GM12878 (cell line): Measurements from ENCODE around the gene PALLD. TPM values are rescaled to one million over a fixed set of nuclear protein-coding genes. Genes with fewer than 3 reads are reported as not detected.

Experiments used
- ATAC-seq: fragments of 200-7000 bp; cut with Tn5 transposase; 3 replicates; pipeline ENCODE4 v1.9.1; 2020; ENCODE audit warnings: mild to moderate bottlenecking, moderate library complexity
- BruUV-seq: library from RNA; stranded (reverse); fragments of 400-500 nt; replicated peaks from 2 replicates; lab custom pipeline; 2021; lab: Mats Ljungman, UMichigan
- CTCF ChIA-PET: fragments of 300-600 bp; sonication (Branson Sonifier 250); formaldehyde crosslinking; extraction: SDS; loops from one replicate; lab custom pipeline; 2021; ENCODE audit warnings: inconsistent platforms; lab: Yijun Ruan, JAX
- POLR2A ChIA-PET: fragments of 350-600 bp; formaldehyde crosslinking; extraction: SDS; loops from one replicate; lab custom pipeline; 2021; ENCODE audit warnings: inconsistent platforms; lab: Charles Lee
- RAD21 ChIA-PET: fragments of 300-600 bp; sonication (Branson Sonifier 250); formaldehyde crosslinking; loops from one replicate; lab custom pipeline; 2023; ENCODE audit warnings: antibody characterized with exemption; ENCODE audit not compliant: unreplicated experiment; lab: Charles Lee
- SMC1A ChIA-PET: fragments of 300-600 bp; sonication (Branson Sonifier 250); formaldehyde crosslinking; loops from one replicate; lab custom pipeline; 2023; ENCODE audit not compliant: unreplicated experiment, uncharacterized antibody; lab: Charles Lee
- DNase-seq: peaks from one replicate; pipeline ENCODE4 v3.0.0-alpha.2; 2011; ENCODE audit warnings: low read depth, low spot score
- FAIRE-seq: peaks from 3 replicates; lab custom pipeline; 2011; peaks lifted over from hg19 to GRCh38; lab: Jason Lieb, UNC
- H2AFZ ChIP-seq: 2 replicates; pipeline ENCODE4 v1.6.0; 2011; ENCODE audit warnings: low read depth, low read length, control low read depth; ENCODE audit not compliant: control insufficient read depth
- H3K27ac ChIP-seq: 2 replicates; pipeline ENCODE4 v1.5.1; 2011; ENCODE audit warnings: control low read depth; ENCODE audit not compliant: control insufficient read depth, insufficient read depth
- H3K27me3 ChIP-seq, 2 experiments: replicated peaks in 1 of 2; 2 replicates each; pipeline versions ENCODE4 v1.6.0 to v1.6.1; 2011; ENCODE audit warnings: low read length in 1 of 2; ENCODE audit not compliant: control insufficient read depth in 2 of 2, insufficient read depth in 2 of 2
- H3K36me3 ChIP-seq, 2 experiments: 2 replicates each; pipeline ENCODE4 v1.5.1; 2011; ENCODE audit warnings: low read length in 1 of 2; ENCODE audit not compliant: control insufficient read depth in 2 of 2, insufficient read depth in 2 of 2
- H3K4me1 ChIP-seq: 2 replicates; pipeline ENCODE4 v1.6.1; 2011; ENCODE audit warnings: mild to moderate bottlenecking, low read length, moderate library complexity, mixed read lengths; ENCODE audit not compliant: control insufficient read depth, insufficient read depth
- H3K4me2 ChIP-seq: 2 replicates; pipeline ENCODE4 v1.6.0; 2011; ENCODE audit warnings: control low read depth; ENCODE audit not compliant: control insufficient read depth, insufficient read depth
- H3K4me3 ChIP-seq: fragments of 200-600 bp; sonication (generic); 2 replicates; pipeline ENCODE4 v1.5.1; 2016
- H3K79me2 ChIP-seq: 2 replicates; pipeline ENCODE4 v1.6.0; 2011; ENCODE audit warnings: low read length; ENCODE audit not compliant: control insufficient read depth, insufficient read depth
- H3K9ac ChIP-seq: 2 replicates; pipeline ENCODE4 v1.8.0; 2011; ENCODE audit warnings: low read length, control low read depth, mixed read lengths; ENCODE audit not compliant: control insufficient read depth, insufficient read depth
- H3K9me3 ChIP-seq: replicated peaks from 3 replicates; pipeline ENCODE4 v1.5.1; 2011; ENCODE audit warnings: mild to moderate bottlenecking, low read length; ENCODE audit not compliant: control insufficient read depth, insufficient read depth
- H4K20me1 ChIP-seq: 2 replicates; pipeline ENCODE4 v1.6.0; 2011; ENCODE audit not compliant: control insufficient read depth, insufficient read depth
- BACH1 ChIP-seq: fragments of 450-650 bp; IDR thresholded peaks from 2 replicates; pipeline ENCODE4 v1.6.1; 2017; ENCODE audit warnings: mild to moderate bottlenecking, borderline replicate concordance
- CEBPB ChIP-seq, 2 experiments: fragments of 150-350 bp in 1 of 2; IDR thresholded peaks; 2 replicates each; pipeline ENCODE4 v1.6.1; 2012 to 2014; ENCODE audit warnings: low read depth in 2 of 2, low read length in 2 of 2, borderline replicate concordance in 1 of 2, inconsistent platforms in 1 of 2
- EP300 ChIP-seq, 2 experiments: fragments of 150-350 bp in 1 of 2; IDR thresholded peaks; 2 replicates each; pipeline ENCODE4 v1.6.1; 2011 to 2012; ENCODE audit warnings: low read depth in 2 of 2, low read length in 2 of 2, borderline replicate concordance in 1 of 2, improper control_type of control experiment in 1 of 2, inconsistent platforms in 1 of 2; ENCODE audit not compliant: control insufficient read depth in 1 of 2
- FOS ChIP-seq: IDR thresholded peaks from 3 replicates; pipeline ENCODE4 v1.6.1; 2011; ENCODE audit warnings: borderline replicate concordance; ENCODE audit not compliant: insufficient read length; ENCODE audit errors: extremely low read depth
- GABPA ChIP-seq: IDR thresholded peaks from 2 replicates; pipeline ENCODE4 v1.6.1; 2014; ENCODE audit warnings: antibody characterized with exemption, low read depth, mild to moderate bottlenecking, inconsistent platforms
- MEF2B ChIP-seq: fragments of 450-650 bp; IDR thresholded peaks from 2 replicates; pipeline ENCODE4 v1.6.1; 2018; ENCODE audit warnings: mild to moderate bottlenecking, moderate library complexity; ENCODE audit not compliant: partially characterized antibody, poor library complexity, severe bottlenecking
- NR2C1 ChIP-seq: fragments of 450-650 bp; IDR thresholded peaks from 2 replicates; pipeline ENCODE4 v1.6.1; 2017; ENCODE audit warnings: antibody characterized with exemption, mild to moderate bottlenecking, moderate library complexity
- RBBP5 ChIP-seq: fragments of 200-600 bp; sonication (generic); conservative IDR thresholded peaks from 2 replicates; pipeline ENCODE4 v1.6.1; 2016
- RFX5 ChIP-seq: IDR thresholded peaks from 2 replicates; pipeline ENCODE4 v1.6.1; 2011; ENCODE audit warnings: low read depth, low read length, improper control_type of control experiment
- SMC3 ChIP-seq: IDR thresholded peaks from 2 replicates; pipeline ENCODE4 v1.6.1; 2011; ENCODE audit warnings: low read length, improper control_type of control experiment, borderline replicate concordance
- SPI1 ChIP-seq: IDR thresholded peaks from 2 replicates; pipeline ENCODE4 v1.6.1; 2011; ENCODE audit warnings: low read depth, mild to moderate bottlenecking, low read length, moderate library complexity, borderline replicate concordance; ENCODE audit not compliant: insufficient read depth
- ZBED1 ChIP-seq: IDR thresholded peaks from 2 replicates; pipeline ENCODE4 v1.6.1; 2016; ENCODE audit warnings: borderline replicate concordance
- ZNF24 ChIP-seq: fragments of 450-650 bp; IDR thresholded peaks from 2 replicates; pipeline ENCODE4 v1.6.1; 2017; ENCODE audit warnings: antibody characterized with exemption, mild to moderate bottlenecking
- ZNF622 ChIP-seq: fragments of 450-650 bp; IDR thresholded peaks from 2 replicates; pipeline ENCODE4 v1.6.1; 2017; ENCODE audit warnings: mild to moderate bottlenecking, inconsistent platforms
- WGBS: methylation state at CpG from one replicate; pipeline ENCODE4 v1.1.6; 2016; ENCODE audit warnings: low lambda C conversion rate; ENCODE audit not compliant: insufficient replicate concordance, insufficient coverage; ENCODE audit errors: missing lambda C conversion rate; 5-methylcytosine and 5-hydroxymethylcytosine counted together
- in situ Hi-C: fragments of 300-500 bp; cut with MboI; formaldehyde crosslinking; loops from 9 replicates; pipeline ENCODE4 v1.14.3; 2018; ENCODE audit warnings: mixed read lengths
- intact Hi-C: fragments of 100-400 bp; cut with micrococcal nuclease; formaldehyde crosslinking; loops from one replicate; pipeline ENCODE4 v1.14.2; 2022; ENCODE audit not compliant: unreplicated experiment
- polyA plus RNA-seq, 11 experiments: library from polyadenylated mRNA; depleted of rRNA in 4 of 11; unstranded in 6 of 11; stranded (reverse) in 5 of 11; fragments of >200 nt; fragmentation: Nextera tagmentation in 4 of 11; fragmentation: Illumina TruSeq in 1 of 11; extraction: Ambion mirVana in 4 of 11; extraction: Trizol in 1 of 11; gene quantifications; 1 replicate in 1 of 11; 2 replicates in 10 of 11; pipeline versions ENCODE4 v1.2.1 to v1.2.3, GENCODE V29; 2011 to 2016; ENCODE audit warnings: inconsistent platforms in 2 of 11, missing spikeins in 2 of 11, low read depth in 1 of 11
- total RNA-seq, 4 experiments: library from RNA; depleted of rRNA in 3 of 4; stranded (reverse); fragments of >200 nt in 3 of 4; fragmentation: Illumina TruSeq in 1 of 4; extraction: Trizol in 1 of 4; gene quantifications; 2 replicates each; pipeline versions ENCODE4 v1.2.1 to v1.2.3, GENCODE V29; 2013 to 2021
- TF ChIP-seq, protein P1 (sequence below): fragments of 450-650 bp; IDR thresholded peaks from 2 replicates; pipeline ENCODE4 v1.6.1; 2017; ENCODE audit warnings: mild to moderate bottlenecking, moderate library complexity
- TF ChIP-seq, protein P2 (sequence below): IDR thresholded peaks from 2 replicates; pipeline ENCODE4 v1.6.1; 2011; ENCODE audit warnings: mild to moderate bottlenecking, low read depth, low read length, moderate library complexity; ENCODE audit not compliant: insufficient replicate concordance
- TF ChIP-seq, protein P3 (sequence below): fragments of 450-650 bp; IDR thresholded peaks from 2 replicates; pipeline ENCODE4 v1.6.1; 2017; ENCODE audit warnings: mild to moderate bottlenecking, low read depth, inconsistent platforms; ENCODE audit not compliant: poor library complexity, severe bottlenecking

Gene PALLD
- total and polyA plus RNA-seq, 10 of the 15 experiments (the other 5 are each of a cell fraction or from before 2014, with no cell fraction given) = 1.0 to 7.7 (median 1.7) TPM

DNA sequence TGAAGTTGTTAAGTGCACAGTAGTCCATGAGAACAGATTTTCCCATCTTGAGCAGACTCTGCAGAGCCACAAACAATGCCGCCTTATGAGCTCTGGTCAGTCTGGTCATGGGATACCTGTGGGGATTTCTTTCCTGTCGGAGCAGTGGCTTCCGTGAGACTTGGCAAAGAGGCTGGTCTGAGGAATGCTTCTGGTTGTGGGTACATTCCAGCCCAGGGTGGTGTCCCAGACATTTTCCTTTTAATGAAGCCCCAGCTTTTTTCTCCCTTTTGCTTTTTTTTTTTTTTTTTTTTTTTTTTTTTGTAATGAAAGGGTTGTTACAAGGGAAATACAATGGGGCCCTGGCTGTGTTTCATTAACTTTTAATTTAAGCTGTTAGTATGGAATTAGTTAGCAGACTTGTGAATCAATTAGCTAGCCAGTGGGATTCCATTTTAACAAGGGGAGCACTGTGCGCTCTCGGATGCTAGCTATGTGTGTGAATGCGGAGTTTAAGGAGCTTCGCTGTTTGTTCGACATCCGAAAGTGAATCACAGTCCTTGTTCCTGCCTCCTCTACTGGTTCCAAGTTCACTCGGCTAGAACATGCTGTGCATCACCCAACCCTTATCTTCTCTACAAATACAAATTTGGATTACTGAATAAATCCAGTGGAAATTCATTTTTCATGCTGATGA, 288.1 kb downstream of the PALLD start:
- Histone ChIP-seq H3K27ac (no peak overlapping the region), H3K79me2 (no peaks in the 10 kb centered on the region), H3K27me3 (no peaks in the 10 kb centered on the region), H2AFZ (no peak overlapping the region), H4K20me1 (no peaks in the 10 kb centered on the region), H3K4me1 (no peaks in the 10 kb centered on the region), H3K36me3 (no peaks in the 10 kb centered on the region), H3K9me3 (no peaks in the 10 kb centered on the region), H3K4me2 (no peak overlapping the region), H3K9ac (no peak overlapping the region), H3K4me3 (no peak overlapping the region)
- ATAC-seq (no peak), DNase-seq (no peak), FAIRE-seq (no peak)
- CTCF ChIA-PET = no interaction called here
- POLR2A ChIA-PET = no interaction called here
- in situ Hi-C loops = no loop called here
- no TSS peak for BruUV-seq
- SMC1A ChIA-PET = interaction anchor here (0.8 to 1.5 kb wide), 3 partner anchors 31 to 61 kb away, joined by 4 read pairs; no protein-coding TSS in a partner anchor
- RAD21 ChIA-PET = interaction anchor here (0.7 kb wide), 2 partner anchors 31 to 116 kb away, joined by 3 read pairs; no protein-coding TSS in a partner anchor
- 66% methylated on average over 10 of the region's 10 CpGs for WGBS
- intact Hi-C loops = no loop called here
- TF ChIP-seq FOS (no peak), RFX5 (no peak), GABPA (no peak), BACH1 (no peak), EP300 (IDR thresholded peaks at IDR 0.05; ENCODE audit: borderline replicate concordance in 1 of 2, control insufficient read depth in 1 of 2, low read depth in 2 of 2, low read length in 2 of 2) (no peak), SPI1 (no peak), ZNF622 (no peak), RBBP5 (no peak), CEBPB (IDR thresholded peaks at IDR 0.05; ENCODE audit: borderline replicate concordance in 1 of 2, low read depth in 2 of 2, low read length in 2 of 2) (no peak), ZBED1 (no peak), SMC3 (no peak), NR2C1 (no peak), MEF2B (no peak), ZNF24 (no peak)
- TF ChIP-seq, protein P1, sequence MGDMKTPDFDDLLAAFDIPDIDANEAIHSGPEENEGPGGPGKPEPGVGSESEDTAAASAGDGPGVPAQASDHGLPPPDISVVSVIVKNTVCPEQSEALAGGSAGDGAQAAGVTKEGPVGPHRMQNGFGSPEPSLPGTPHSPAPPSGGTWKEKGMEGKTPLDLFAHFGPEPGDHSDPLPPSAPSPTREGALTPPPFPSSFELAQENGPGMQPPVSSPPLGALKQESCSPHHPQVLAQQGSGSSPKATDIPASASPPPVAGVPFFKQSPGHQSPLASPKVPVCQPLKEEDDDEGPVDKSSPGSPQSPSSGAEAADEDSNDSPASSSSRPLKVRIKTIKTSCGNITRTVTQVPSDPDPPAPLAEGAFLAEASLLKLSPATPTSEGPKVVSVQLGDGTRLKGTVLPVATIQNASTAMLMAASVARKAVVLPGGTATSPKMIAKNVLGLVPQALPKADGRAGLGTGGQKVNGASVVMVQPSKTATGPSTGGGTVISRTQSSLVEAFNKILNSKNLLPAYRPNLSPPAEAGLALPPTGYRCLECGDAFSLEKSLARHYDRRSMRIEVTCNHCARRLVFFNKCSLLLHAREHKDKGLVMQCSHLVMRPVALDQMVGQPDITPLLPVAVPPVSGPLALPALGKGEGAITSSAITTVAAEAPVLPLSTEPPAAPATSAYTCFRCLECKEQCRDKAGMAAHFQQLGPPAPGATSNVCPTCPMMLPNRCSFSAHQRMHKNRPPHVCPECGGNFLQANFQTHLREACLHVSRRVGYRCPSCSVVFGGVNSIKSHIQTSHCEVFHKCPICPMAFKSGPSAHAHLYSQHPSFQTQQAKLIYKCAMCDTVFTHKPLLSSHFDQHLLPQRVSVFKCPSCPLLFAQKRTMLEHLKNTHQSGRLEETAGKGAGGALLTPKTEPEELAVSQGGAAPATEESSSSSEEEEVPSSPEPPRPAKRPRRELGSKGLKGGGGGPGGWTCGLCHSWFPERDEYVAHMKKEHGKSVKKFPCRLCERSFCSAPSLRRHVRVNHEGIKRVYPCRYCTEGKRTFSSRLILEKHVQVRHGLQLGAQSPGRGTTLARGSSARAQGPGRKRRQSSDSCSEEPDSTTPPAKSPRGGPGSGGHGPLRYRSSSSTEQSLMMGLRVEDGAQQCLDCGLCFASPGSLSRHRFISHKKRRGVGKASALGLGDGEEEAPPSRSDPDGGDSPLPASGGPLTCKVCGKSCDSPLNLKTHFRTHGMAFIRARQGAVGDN = no peak
- TF ChIP-seq, protein P2, sequence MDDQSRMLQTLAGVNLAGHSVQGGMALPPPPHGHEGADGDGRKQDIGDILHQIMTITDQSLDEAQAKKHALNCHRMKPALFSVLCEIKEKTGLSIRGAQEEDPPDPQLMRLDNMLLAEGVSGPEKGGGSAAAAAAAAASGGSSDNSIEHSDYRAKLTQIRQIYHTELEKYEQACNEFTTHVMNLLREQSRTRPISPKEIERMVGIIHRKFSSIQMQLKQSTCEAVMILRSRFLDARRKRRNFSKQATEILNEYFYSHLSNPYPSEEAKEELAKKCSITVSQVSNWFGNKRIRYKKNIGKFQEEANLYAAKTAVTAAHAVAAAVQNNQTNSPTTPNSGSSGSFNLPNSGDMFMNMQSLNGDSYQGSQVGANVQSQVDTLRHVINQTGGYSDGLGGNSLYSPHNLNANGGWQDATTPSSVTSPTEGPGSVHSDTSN = no peak
- TF ChIP-seq, protein P3, sequence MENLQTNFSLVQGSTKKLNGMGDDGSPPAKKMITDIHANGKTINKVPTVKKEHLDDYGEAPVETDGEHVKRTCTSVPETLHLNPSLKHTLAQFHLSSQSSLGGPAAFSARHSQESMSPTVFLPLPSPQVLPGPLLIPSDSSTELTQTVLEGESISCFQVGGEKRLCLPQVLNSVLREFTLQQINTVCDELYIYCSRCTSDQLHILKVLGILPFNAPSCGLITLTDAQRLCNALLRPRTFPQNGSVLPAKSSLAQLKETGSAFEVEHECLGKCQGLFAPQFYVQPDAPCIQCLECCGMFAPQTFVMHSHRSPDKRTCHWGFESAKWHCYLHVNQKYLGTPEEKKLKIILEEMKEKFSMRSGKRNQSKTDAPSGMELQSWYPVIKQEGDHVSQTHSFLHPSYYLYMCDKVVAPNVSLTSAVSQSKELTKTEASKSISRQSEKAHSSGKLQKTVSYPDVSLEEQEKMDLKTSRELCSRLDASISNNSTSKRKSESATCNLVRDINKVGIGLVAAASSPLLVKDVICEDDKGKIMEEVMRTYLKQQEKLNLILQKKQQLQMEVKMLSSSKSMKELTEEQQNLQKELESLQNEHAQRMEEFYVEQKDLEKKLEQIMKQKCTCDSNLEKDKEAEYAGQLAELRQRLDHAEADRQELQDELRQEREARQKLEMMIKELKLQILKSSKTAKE = no peak
